Endothelial cell of umbilical vein (primary cell): Measurements from ENCODE around the gene PIK3R4. TPM values are rescaled to one million over a fixed set of nuclear protein-coding genes. Genes with fewer than 3 reads are reported as not detected.

Experiments used
- BruUV-seq: library from RNA; stranded (reverse); fragments of 400-500 nt; replicated peaks from 2 replicates; lab custom pipeline; 2021; lab: Mats Ljungman, UMichigan
- CTCF ChIA-PET: fragments of 300-600, 350-600 bp; sonication (Branson Sonifier 250); formaldehyde crosslinking; loops from one replicate; lab custom pipeline; 2021; ENCODE audit warnings: antibody characterized with exemption, inconsistent platforms; lab: Charles Lee
- POLR2A ChIA-PET: fragments of 300-600, 350-600 bp; sonication (Branson Sonifier 250); formaldehyde crosslinking; loops from one replicate; lab custom pipeline; 2021; ENCODE audit warnings: antibody characterized with exemption, inconsistent platforms; lab: Charles Lee
- DNase-seq: peaks from one replicate; pipeline ENCODE4 v3.0.0-alpha.2; 2011; ENCODE audit warnings: low read depth, low spot score
- FAIRE-seq: peaks from 2 replicates; lab custom pipeline; 2011; peaks lifted over from hg19 to GRCh38; lab: Jason Lieb, UNC
- H2AFZ ChIP-seq: 2 replicates; pipeline ENCODE4 v1.6.0; 2012; ENCODE audit warnings: low read depth, low read length, control low read depth, inconsistent platforms
- H3K27ac ChIP-seq: 2 replicates; pipeline ENCODE4 v1.5.1; 2011; ENCODE audit warnings: low read depth, mild to moderate bottlenecking, control low read depth, low read length, moderate library complexity; ENCODE audit not compliant: insufficient read depth
- H3K27me3 ChIP-seq, 2 experiments: 2 replicates each; pipeline versions ENCODE4 v1.6.0 to v1.6.1; 2011; ENCODE audit warnings: low read length in 2 of 2, mixed read lengths in 1 of 2; ENCODE audit not compliant: control insufficient read depth in 2 of 2, insufficient read depth in 2 of 2
- H3K36me3 ChIP-seq, 2 experiments: 2 replicates in 1 of 2; 3 replicates in 1 of 2; pipeline ENCODE4 v1.5.1; 2011; ENCODE audit warnings: low read length in 2 of 2, mild to moderate bottlenecking in 1 of 2, moderate library complexity in 1 of 2; ENCODE audit not compliant: control insufficient read depth in 2 of 2, insufficient read depth in 2 of 2; ENCODE audit errors: extremely low read depth in 1 of 2
- H3K4me1 ChIP-seq: 3 replicates; pipeline ENCODE4 v1.5.1; 2011; ENCODE audit warnings: mild to moderate bottlenecking, low read length; ENCODE audit not compliant: control insufficient read depth, insufficient read depth; ENCODE audit errors: extremely low read depth
- H3K4me2 ChIP-seq: 2 replicates; pipeline ENCODE4 v1.6.1; 2011; ENCODE audit warnings: low read length, control low read depth, mixed read lengths; ENCODE audit not compliant: insufficient read depth
- H3K4me3 ChIP-seq, 3 experiments: fragments of 200-600 bp in 1 of 3; sonication (generic), shearing (Covaris generic) in 1 of 3; replicated peaks in 1 of 3; 2 replicates each; pipeline ENCODE4 v1.5.1; 2011 to 2016; ENCODE audit warnings: control low read depth in 3 of 3, low read length in 3 of 3, mild to moderate bottlenecking in 2 of 3, inconsistent platforms in 1 of 3, low read depth in 1 of 3, moderate library complexity in 1 of 3; ENCODE audit not compliant: insufficient read depth in 1 of 3
- H3K79me2 ChIP-seq: 2 replicates; pipeline ENCODE4 v1.6.0; 2012; ENCODE audit warnings: low read length, inconsistent platforms; ENCODE audit not compliant: control insufficient read depth, insufficient read depth
- H3K9ac ChIP-seq: replicated peaks from 2 replicates; pipeline ENCODE3; 2011; ENCODE audit warnings: low read length, control low read depth; ENCODE audit not compliant: insufficient read depth; ENCODE audit errors: extremely low read depth
- H3K9me1 ChIP-seq: replicated peaks from 3 replicates; pipeline ENCODE4 v1.6.0; 2011; ENCODE audit warnings: mild to moderate bottlenecking, low read length; ENCODE audit not compliant: control insufficient read depth, insufficient read depth; ENCODE audit errors: extremely low read depth
- H3K9me3 ChIP-seq: replicated peaks from 2 replicates; pipeline ENCODE4 v1.5.1; 2012; ENCODE audit warnings: low read length, inconsistent platforms; ENCODE audit not compliant: control insufficient read depth, insufficient read depth
- H4K20me1 ChIP-seq: replicated peaks from 2 replicates; pipeline ENCODE3; 2011; ENCODE audit warnings: mild to moderate bottlenecking, low read length; ENCODE audit not compliant: control insufficient read depth, insufficient read depth; ENCODE audit errors: extremely low read depth
- CTCF ChIP-seq, 2 donors: IDR thresholded peaks; 1 replicate in 1 of 2; 2 replicates in 1 of 2; pipeline ENCODE4 v1.5.1; 2011; ENCODE audit warnings: low read length in 2 of 2, mild to moderate bottlenecking in 2 of 2, moderate library complexity in 2 of 2, control low read depth in 1 of 2, inconsistent platforms in 1 of 2, low read depth in 1 of 2; ENCODE audit not compliant: insufficient read depth in 1 of 2; ENCODE audit errors: extremely low read depth in 1 of 2
- EZH2 ChIP-seq: IDR thresholded peaks from 2 replicates; pipeline ENCODE4 v1.6.1; 2012; ENCODE audit warnings: borderline replicate concordance, low read depth, mild to moderate bottlenecking, moderate library complexity, low read length, inconsistent platforms; ENCODE audit not compliant: severe bottlenecking
- FOS ChIP-seq: IDR thresholded peaks from 2 replicates; pipeline ENCODE4 v1.6.1; 2011; ENCODE audit warnings: mild to moderate bottlenecking, low read length, moderate library complexity, borderline replicate concordance; ENCODE audit not compliant: insufficient read depth
- GATA2 ChIP-seq: IDR thresholded peaks from 2 replicates; pipeline ENCODE4 v1.7.0; 2011; ENCODE audit warnings: low read depth, mild to moderate bottlenecking, moderate library complexity, mixed read lengths, low read length; ENCODE audit not compliant: insufficient read length, insufficient read depth
- JUN ChIP-seq: IDR thresholded peaks from 2 replicates; pipeline ENCODE4 v1.6.1; 2011; ENCODE audit warnings: borderline replicate concordance, low read depth; ENCODE audit not compliant: insufficient read length, insufficient read depth
- MYC ChIP-seq: IDR thresholded peaks from one replicate; pipeline ENCODE4 v1.6.1; 2011; ENCODE audit warnings: mild to moderate bottlenecking, low read depth, low read length
- POLR2A ChIP-seq: IDR thresholded peaks from 2 replicates; pipeline ENCODE4 v1.6.1; 2012; ENCODE audit warnings: low read depth, mild to moderate bottlenecking, control low read depth, low read length
- POLR2AphosphoS5 ChIP-seq: IDR thresholded peaks from 2 replicates; pipeline ENCODE4 v1.6.1; 2012; ENCODE audit warnings: low read depth, mild to moderate bottlenecking, control low read depth, low read length, moderate library complexity; ENCODE audit not compliant: insufficient read depth
- dilution Hi-C: fragments of 300-500 bp; cut with MboI; formaldehyde crosslinking; loops from one replicate; pipeline ENCODE4 v1.15.0; 2019; ENCODE audit warnings: low sequenced_read_pairs; ENCODE audit not compliant: extremely low pct_ligation_motif_present
- intact Hi-C: fragments of 100-400 bp; cut with micrococcal nuclease; formaldehyde crosslinking; loops from one replicate; pipeline ENCODE4 v1.10.0; 2022
- polyA plus RNA-seq, 4 experiments: library from polyadenylated mRNA; depleted of rRNA in 3 of 4; stranded (reverse) in 3 of 4; unstranded in 1 of 4; fragments of >200 nt; gene quantifications; 2 replicates each; pipeline versions ENCODE4 v1.2.1 to v1.2.3, GENCODE V29; 2011 to 2012; ENCODE audit warnings: missing spikeins in 1 of 4
- total RNA-seq: library from RNA; stranded (reverse); gene quantifications from 2 replicates; pipeline ENCODE4 v1.2.3, GENCODE V29; 2021
- TF ChIP-seq, protein P1 (sequence below): IDR thresholded peaks from 2 replicates; pipeline ENCODE4 v1.6.1; 2011; ENCODE audit not compliant: insufficient read depth, insufficient read length

PIK3R4 gene
- total and polyA plus RNA-seq, 2 donors (not counting 3 experiments of a cell fraction or from before 2014, with no cell fraction given), result 23.0 to 43.1 TPM

- no peaks in the 10 kb centered on the region for H3K79me2 ChIP-seq
- H3K4me2 ChIP-seq, result no peak overlapping the region
- no peaks in the 10 kb centered on the region for H3K4me1 ChIP-seq
- no peaks in the 10 kb centered on the region for H4K20me1 ChIP-seq
- H2AFZ ChIP-seq, result no peak overlapping the region
- ChIA-PET CTCF (interaction anchor here (0.6 kb wide), 2 partner anchors 18 to 263 kb away, joined by 3 read pairs; no protein-coding TSS in a partner anchor), POLR2A (no interaction called here)
- FAIRE-seq (no peak), DNase-seq (no peak)
- dilution Hi-C loops (no loop called here), intact Hi-C loops (no loop called here)
- no peak overlapping the region for H3K27ac ChIP-seq
- no peaks in the 10 kb centered on the region for H3K9me3 ChIP-seq
- no peaks in the 10 kb centered on the region for H3K9me1 ChIP-seq
- H3K36me3 ChIP-seq, result no peaks in the 10 kb centered on the region
- no peak overlapping the region for H3K9ac ChIP-seq
- TF ChIP-seq GATA2 (no peak), MYC (no peak), FOS (no peak), CTCF (IDR thresholded peaks at IDR 0.05; ENCODE audit: extremely low read depth in 1 of 2, insufficient read depth in 1 of 2, low read depth in 1 of 2, low read length in 2 of 2) (no peak), EZH2 (no peak), POLR2AphosphoS5 (no peak), JUN (no peak), POLR2A (no peak)
- TF ChIP-seq, protein P1, sequence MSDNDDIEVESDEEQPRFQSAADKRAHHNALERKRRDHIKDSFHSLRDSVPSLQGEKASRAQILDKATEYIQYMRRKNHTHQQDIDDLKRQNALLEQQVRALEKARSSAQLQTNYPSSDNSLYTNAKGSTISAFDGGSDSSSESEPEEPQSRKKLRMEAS, result no peak
- no peak overlapping the region for H3K4me3 ChIP-seq
- H3K27me3 ChIP-seq, result no peaks in the 10 kb centered on the region
- no TSS peak for BruUV-seq
These were observed 106.6 kb downstream of the PIK3R4 start for GRCh38 chr3:130640027-130640426.
